ENCODE results near the gene SIRT3. TPM values are rescaled to one million over a fixed set of nuclear protein-coding genes. Genes with fewer than 3 reads are reported as not detected.
"Not testable (repeated sequence)": the region's sequence is repeated elsewhere in the genome, so short reads cannot be mapped to it uniquely, and the experiment has no call there.

The SIRT3 gene
- total and polyA plus RNA-seq, 2 donors, result 7.3 to 21.7 TPM

DNA sequence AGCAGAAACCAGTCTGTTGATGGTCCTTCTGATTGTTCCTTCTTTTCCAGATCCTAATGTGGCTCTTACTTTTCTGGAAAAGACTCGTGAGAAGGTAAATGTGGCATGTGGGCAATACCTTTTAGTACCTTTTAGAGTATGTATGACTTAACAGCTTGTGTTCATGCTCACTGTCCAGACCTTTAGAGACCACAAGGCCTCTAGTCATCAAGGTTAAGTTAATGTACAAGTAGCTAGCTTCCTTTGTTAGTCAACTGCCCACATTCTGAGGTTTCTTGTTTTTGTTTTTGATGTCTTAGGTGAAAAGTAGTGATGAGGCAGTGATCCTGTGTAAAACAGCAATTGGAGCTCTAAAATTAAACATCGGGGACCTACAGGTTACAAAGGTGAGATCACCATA is 8.2 kb upstream of the SIRT3 start:
- no peak for DNase-seq (ENCODE audit: extremely low spot score)
- H3K4me3 ChIP-seq (ENCODE audit: low read depth, low read length), result no peak overlapping the region
- peaks cover 10% of the 10 kb centered on the region for H3K36me3 ChIP-seq (ENCODE audit: insufficient read depth)
- H3K27ac ChIP-seq (ENCODE audit: low read depth), result no peak overlapping the region
- H3K4me1 ChIP-seq (ENCODE audit: insufficient read depth), result no peaks in the 10 kb centered on the region
- WGBS, result 97% methylated on average over 2 of the region's 2 CpGs

DNA sequence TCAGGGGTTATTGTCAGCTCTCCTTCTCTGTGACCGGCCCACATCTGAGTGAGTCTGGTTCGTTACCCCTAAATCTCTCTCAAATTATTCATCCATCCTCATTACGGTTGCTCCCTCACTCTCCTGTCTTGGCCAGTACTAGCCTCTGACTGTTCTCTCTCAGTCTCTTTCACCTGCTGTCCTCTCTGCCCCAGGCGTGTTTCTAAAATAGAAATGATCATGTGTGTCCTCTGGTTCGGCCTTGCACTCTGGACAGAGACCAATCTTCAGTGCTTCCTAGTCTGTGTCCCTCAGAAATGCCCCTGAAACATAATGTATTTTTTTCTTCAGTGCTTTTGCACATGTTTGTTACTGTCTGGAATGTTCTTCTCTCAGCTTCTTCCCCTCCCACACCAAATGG is 5.5 kb upstream of the SIRT3 start:
- Histone ChIP-seq H3K4me1 (ENCODE audit: insufficient read depth) (no peaks in the 10 kb centered on the region), H3K36me3 (ENCODE audit: insufficient read depth) (peaks cover 10% of the 10 kb centered on the region), H3K4me3 (ENCODE audit: low read depth, low read length) (no peak overlapping the region), H3K27ac (ENCODE audit: low read depth) (no peak overlapping the region)
- no peak for DNase-seq (ENCODE audit: extremely low spot score)
- 94% methylated on average over 5 of the region's 5 CpGs for WGBS

DNA sequence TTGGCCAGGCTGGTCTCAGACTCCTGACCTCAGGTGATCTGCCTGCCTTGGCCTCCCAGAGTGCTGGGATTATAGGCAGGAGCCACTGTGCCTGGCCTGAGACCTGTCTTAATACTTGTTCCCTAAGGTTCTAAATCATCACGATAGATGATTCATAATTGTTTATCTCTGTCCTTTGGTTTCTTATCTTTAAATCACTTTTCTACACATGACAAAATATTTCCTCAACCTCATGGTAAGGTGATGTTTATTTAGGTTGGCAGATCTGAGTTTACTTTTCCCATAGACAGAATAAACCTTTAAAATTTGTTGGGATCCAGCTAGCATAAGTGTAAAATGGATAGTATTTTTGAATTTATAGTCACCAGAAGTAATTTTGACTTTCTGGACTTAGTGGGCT is 4.2 kb upstream of the SIRT3 start:
- peaks cover 5% of the 10 kb centered on the region for H3K36me3 ChIP-seq (ENCODE audit: insufficient read depth)
- WGBS, result 61% methylated on average over 1 of the region's 1 CpG
- no peaks in the 10 kb centered on the region for H3K4me1 ChIP-seq (ENCODE audit: insufficient read depth)
- DNase-seq (ENCODE audit: extremely low spot score), result no peak
- no peak overlapping the region for H3K27ac ChIP-seq (ENCODE audit: low read depth)
- H3K4me3 ChIP-seq (ENCODE audit: low read depth, low read length), result no peak overlapping the region

DNA sequence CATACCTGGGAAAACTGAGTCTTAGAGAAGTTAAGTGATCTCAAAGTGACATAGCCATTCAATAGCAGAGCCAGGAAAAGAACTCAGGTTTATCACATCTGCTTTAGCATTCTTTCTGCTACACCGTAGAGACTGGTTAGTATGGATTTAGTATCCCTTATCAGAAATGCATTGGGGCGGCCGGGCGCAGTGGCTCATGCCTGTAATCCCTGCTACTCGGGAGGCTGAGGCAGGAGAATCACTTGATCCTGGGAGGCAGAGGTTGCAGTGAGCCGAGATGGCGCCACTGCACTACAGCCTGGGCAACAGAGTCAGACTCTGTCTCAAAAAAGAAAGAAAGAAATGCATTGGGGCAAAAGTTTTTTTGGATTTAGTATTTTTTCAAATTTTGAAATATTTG is 2.2 kb upstream of the SIRT3 start:
- not testable (repeated sequence) for H3K4me1 ChIP-seq (ENCODE audit: insufficient read depth); DNase-seq (ENCODE audit: extremely low spot score); H3K36me3 ChIP-seq (ENCODE audit: insufficient read depth); H3K4me3 ChIP-seq (ENCODE audit: low read depth, low read length); H3K27ac ChIP-seq (ENCODE audit: low read depth)
- 85% methylated on average over 7 of the region's 7 CpGs for WGBS

DNA sequence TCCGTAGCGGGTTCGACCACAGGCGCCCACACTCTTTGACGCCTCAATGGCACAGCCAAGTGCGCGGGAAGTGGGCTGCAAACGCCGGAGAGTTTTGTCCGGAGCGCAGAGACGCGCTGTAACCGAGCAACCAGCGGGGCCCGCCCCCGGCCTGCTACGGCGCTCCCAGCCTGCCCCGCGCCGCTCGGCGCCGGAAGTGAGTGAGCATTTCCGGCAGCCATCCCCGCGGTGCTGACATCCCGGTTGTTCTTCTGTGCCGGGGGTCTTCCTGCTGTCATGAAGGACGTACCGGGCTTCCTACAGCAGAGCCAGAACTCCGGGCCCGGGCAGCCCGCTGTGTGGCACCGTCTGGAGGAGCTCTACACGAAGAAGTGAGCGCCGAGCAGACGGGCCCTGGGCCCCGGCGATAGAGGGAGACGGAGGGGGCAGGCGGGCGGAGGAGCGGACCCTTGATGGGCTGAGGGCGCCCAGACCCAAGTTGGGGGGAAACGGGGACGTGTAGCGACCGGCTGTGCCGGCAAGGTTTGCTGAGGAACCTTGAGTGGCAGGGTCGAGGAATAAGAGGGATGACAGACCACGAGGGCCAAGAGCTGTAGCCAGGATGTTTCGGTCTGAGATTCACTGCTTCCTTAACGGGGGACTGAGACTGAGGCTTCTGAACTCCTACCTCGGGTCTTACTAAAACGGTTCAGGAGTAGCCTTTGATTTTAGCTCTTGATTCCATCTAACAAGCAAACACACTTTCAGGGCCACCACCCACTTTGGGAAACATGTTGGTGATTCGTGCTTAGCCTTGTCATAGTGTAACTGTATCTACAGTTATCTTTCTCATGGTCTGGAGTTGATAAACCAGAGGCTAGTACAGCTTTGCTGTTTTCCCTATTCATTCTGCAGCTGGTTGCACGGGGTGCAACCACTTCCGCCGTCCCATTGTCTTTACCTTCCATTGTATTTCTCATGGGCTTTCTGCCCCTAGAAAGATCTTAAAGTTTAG is 929 bp upstream of the SIRT3 start, which contains the start of gene PSMD13:
Gene PSMD13 (plus strand): TSS at position 203 of the 994 bp plus-strand sequence. CDS start 74 bp downstream, at position 277.
- Histone ChIP-seq H3K36me3 (ENCODE audit: insufficient read depth) (no peaks in the 10 kb centered on the region), H3K4me1 (ENCODE audit: insufficient read depth) (no peaks in the 10 kb centered on the region), H3K4me3 (ENCODE audit: low read depth, low read length) (peak within 1 kb of the TSS; percentile 96), H3K27ac (ENCODE audit: low read depth) (peak within 1 kb of the TSS; percentile 92)
- 2% methylated on average over 62 of the region's 62 CpGs for WGBS
- peak; percentile 57 for DNase-seq (ENCODE audit: extremely low spot score)

GRCh38 chr11:235609-235996 is 539 bp downstream of the SIRT3 start:
- Histone ChIP-seq H3K27ac (ENCODE audit: low read depth) (peak overlapping the region; percentile 87), H3K4me1 (ENCODE audit: insufficient read depth) (no peaks in the 10 kb centered on the region), H3K4me3 (ENCODE audit: low read depth, low read length) (peak overlapping the region; percentile 96), H3K36me3 (ENCODE audit: insufficient read depth) (no peaks in the 10 kb centered on the region)
- 1% methylated on average over 13 of the region's 13 CpGs for WGBS
- peak; percentile 17 for DNase-seq (ENCODE audit: extremely low spot score)

- 77% methylated on average over 8 of the region's 8 CpGs for WGBS
- DNase-seq (ENCODE audit: extremely low spot score), result no peak
- Histone ChIP-seq H3K4me1 (ENCODE audit: insufficient read depth) (no peaks in the 10 kb centered on the region), H3K27ac (ENCODE audit: low read depth) (no peak overlapping the region), H3K4me3 (ENCODE audit: low read depth, low read length) (peak overlapping the region; percentile 96), H3K36me3 (ENCODE audit: insufficient read depth) (no peaks in the 10 kb centered on the region)
These were observed 962 bp downstream of the SIRT3 start for GRCh38 chr11:235180-235579.

- no peak for DNase-seq (ENCODE audit: extremely low spot score)
- Histone ChIP-seq H3K36me3 (ENCODE audit: insufficient read depth) (no peaks in the 10 kb centered on the region), H3K27ac (ENCODE audit: low read depth) (no peak overlapping the region), H3K4me1 (ENCODE audit: insufficient read depth) (no peaks in the 10 kb centered on the region), H3K4me3 (ENCODE audit: low read depth, low read length) (no peak overlapping the region)
- 92% methylated on average over 20 of the region's 20 CpGs for WGBS
These were observed 3.2 kb downstream of the SIRT3 start for GRCh38 chr11:232783-233565.

DNA sequence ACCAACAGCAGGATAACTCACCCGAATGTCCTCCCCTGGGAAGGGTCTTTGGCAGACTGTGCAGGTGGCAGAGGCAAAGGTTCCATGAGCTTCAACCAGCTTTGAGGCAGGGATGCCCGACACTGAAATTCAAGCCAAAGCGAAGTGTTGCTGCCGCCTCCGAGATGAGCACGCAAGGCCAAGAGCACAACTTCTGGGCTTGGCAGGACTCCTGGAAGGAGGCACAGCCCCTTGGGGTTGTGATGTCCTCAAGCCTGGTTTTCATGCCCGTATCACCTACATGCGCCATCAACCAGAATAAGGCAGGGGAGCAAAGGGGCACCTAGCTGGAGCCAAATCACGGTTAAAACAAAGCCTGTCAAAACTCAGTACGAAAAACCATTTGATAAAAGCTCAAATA is 5.7 kb downstream of the SIRT3 start:
- no peak for DNase-seq (ENCODE audit: extremely low spot score)

GRCh38 chr11:227824-228379 is 8.2 kb downstream of the SIRT3 start:
- Histone ChIP-seq H3K27ac (ENCODE audit: low read depth) (no peak overlapping the region), H3K4me3 (ENCODE audit: low read depth, low read length) (no peak overlapping the region), H3K4me1 (ENCODE audit: insufficient read depth) (no peaks in the 10 kb centered on the region), H3K36me3 (ENCODE audit: insufficient read depth) (no peaks in the 10 kb centered on the region)
- 84% methylated on average over 6 of the region's 6 CpGs for WGBS
- no peak for DNase-seq (ENCODE audit: extremely low spot score)

More for the DNA sequence above, 5.7 kb downstream of the SIRT3 start:
- WGBS, result 94% methylated on average over 10 of the region's 10 CpGs
- Histone ChIP-seq H3K4me1 (ENCODE audit: insufficient read depth) (no peaks in the 10 kb centered on the region), H3K36me3 (ENCODE audit: insufficient read depth) (no peaks in the 10 kb centered on the region), H3K27ac (ENCODE audit: low read depth) (no peak overlapping the region), H3K4me3 (ENCODE audit: low read depth, low read length) (no peak overlapping the region)

- 91% methylated on average over 10 of the region's 10 CpGs for WGBS
- Histone ChIP-seq H3K4me1 (ENCODE audit: insufficient read depth) (no peaks in the 10 kb centered on the region), H3K27ac (ENCODE audit: low read depth) (no peak overlapping the region), H3K36me3 (ENCODE audit: insufficient read depth) (peaks cover 5% of the 10 kb centered on the region), H3K4me3 (ENCODE audit: low read depth, low read length) (no peak overlapping the region)
- no peak for DNase-seq (ENCODE audit: extremely low spot score)
These were observed 10.2 kb downstream of the SIRT3 start for GRCh38 chr11:225734-226453.

DNA sequence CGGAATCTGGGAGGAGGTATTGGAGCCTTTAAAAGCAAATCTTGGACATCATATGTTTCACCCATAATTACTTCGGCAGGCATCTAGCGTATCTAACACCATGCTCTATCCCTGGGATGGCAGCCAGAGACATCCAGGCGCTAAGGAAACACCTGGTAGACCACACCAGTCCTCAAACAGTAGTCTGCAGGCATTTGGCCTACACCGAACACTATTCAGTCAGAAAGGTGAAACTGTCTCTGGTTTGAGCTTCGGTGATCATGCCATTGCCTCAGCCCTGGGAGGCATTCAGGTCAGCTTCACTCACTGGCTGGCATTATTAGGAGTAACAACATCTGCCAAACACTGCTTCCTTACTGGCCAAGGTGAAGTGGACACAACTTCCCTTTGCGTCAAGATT is 11.7 kb downstream of the SIRT3 start:
- WGBS, result 92% methylated on average over 7 of the region's 7 CpGs
- no peak overlapping the region for H3K27ac ChIP-seq (ENCODE audit: low read depth)
- H3K36me3 ChIP-seq (ENCODE audit: insufficient read depth), result peaks cover 5% of the 10 kb centered on the region
- no peak for DNase-seq (ENCODE audit: extremely low spot score)
- no peaks in the 10 kb centered on the region for H3K4me1 ChIP-seq (ENCODE audit: insufficient read depth)
- no peak overlapping the region for H3K4me3 ChIP-seq (ENCODE audit: low read depth, low read length)

GRCh38 chr11:223884-224283 is 12.3 kb downstream of the SIRT3 start:
- H3K4me3 ChIP-seq (ENCODE audit: low read depth, low read length), result no peak overlapping the region
- 84% methylated on average over 9 of the region's 9 CpGs for WGBS
- H3K36me3 ChIP-seq (ENCODE audit: insufficient read depth), result peaks cover 5% of the 10 kb centered on the region
- no peak overlapping the region for H3K27ac ChIP-seq (ENCODE audit: low read depth)
- no peaks in the 10 kb centered on the region for H3K4me1 ChIP-seq (ENCODE audit: insufficient read depth)
- no peak for DNase-seq (ENCODE audit: extremely low spot score)

All from urinary bladder (tissue), 4 donors.